COLO668 (cell line): Measurements from ENCODE around the gene SULT1C3.
A peak's percentile ranks its signal among the peaks of the same experiment; 100 is the strongest.

Source experiments
- DNase-seq: peaks from one replicate; lab custom pipeline; 2025; ENCODE audit not compliant: unreplicated experiment; lab: John Stamatoyannopoulos, UW

SULT1C3 gene

GRCh38 chr2:108239786-108240185, at the start of gene SULT1C3:
SULT1C3 (plus strand) TSS chr2:108239968; CDS start chr2:108247195, 7,227 bp downstream.
- DNase-seq = peak; percentile 80

- no peak for DNase-seq
Measured at GRCh38 chr2:108193251-108193650, 46.5 kb upstream of the SULT1C3 start.

- no peak for DNase-seq
Measured at GRCh38 chr2:108194409-108195132, 45.2 kb upstream of the SULT1C3 start.

GRCh38 chr2:108195133-108195439, 44.7 kb upstream of the SULT1C3 start:
- DNase-seq = no peak

GRCh38 chr2:108199726-108200125, 40.0 kb upstream of the SULT1C3 start:
- DNase-seq = no peak

- no peak for DNase-seq
Measured at GRCh38 chr2:108200569-108200968, 39.2 kb upstream of the SULT1C3 start.

GRCh38 chr2:108212671-108213070, 27.1 kb upstream of the SULT1C3 start:
- no peak for DNase-seq

- DNase-seq = peak; percentile 18
Measured at GRCh38 chr2:108215794-108216211, 24.0 kb upstream of the SULT1C3 start.

- no peak for DNase-seq
Measured at GRCh38 chr2:108217211-108217610, 22.6 kb upstream of the SULT1C3 start.

GRCh38 chr2:108219688-108220087, 20.1 kb upstream of the SULT1C3 start:
- DNase-seq = no peak

GRCh38 chr2:108220191-108220590, 19.6 kb upstream of the SULT1C3 start:
- DNase-seq = no peak

- DNase-seq = no peak
Measured at GRCh38 chr2:108220942-108221541, 18.7 kb upstream of the SULT1C3 start.

- no peak for DNase-seq
Measured at GRCh38 chr2:108222261-108222660, 17.5 kb upstream of the SULT1C3 start.

GRCh38 chr2:108223573-108223972, 16.2 kb upstream of the SULT1C3 start:
- no peak for DNase-seq

GRCh38 chr2:108224022-108224421, 15.7 kb upstream of the SULT1C3 start:
- DNase-seq = no peak

- no peak for DNase-seq
Measured at GRCh38 chr2:108226564-108226963, 13.2 kb upstream of the SULT1C3 start.

GRCh38 chr2:108228006-108228405, 11.8 kb upstream of the SULT1C3 start:
- no peak for DNase-seq

GRCh38 chr2:108228537-108228936, 11.2 kb upstream of the SULT1C3 start:
- no peak for DNase-seq

- DNase-seq = no peak
Measured at GRCh38 chr2:108229875-108230274, 9.9 kb upstream of the SULT1C3 start.

GRCh38 chr2:108235577-108235976, 4.2 kb upstream of the SULT1C3 start:
- no peak for DNase-seq

GRCh38 chr2:108236676-108237335, 3.0 kb upstream of the SULT1C3 start:
- no peak for DNase-seq

GRCh38 chr2:108240966-108241365, 1.2 kb downstream of the SULT1C3 start:
- no peak for DNase-seq
